Measurements from ENCODE around the gene SWT1. TPM values are rescaled to one million over a fixed set of nuclear protein-coding genes. Genes with fewer than 3 reads are reported as not detected.

SWT1 gene
- total and polyA plus RNA-seq, 2 experiments from 2014 or later = 3.4 to 9.5 TPM

DNA sequence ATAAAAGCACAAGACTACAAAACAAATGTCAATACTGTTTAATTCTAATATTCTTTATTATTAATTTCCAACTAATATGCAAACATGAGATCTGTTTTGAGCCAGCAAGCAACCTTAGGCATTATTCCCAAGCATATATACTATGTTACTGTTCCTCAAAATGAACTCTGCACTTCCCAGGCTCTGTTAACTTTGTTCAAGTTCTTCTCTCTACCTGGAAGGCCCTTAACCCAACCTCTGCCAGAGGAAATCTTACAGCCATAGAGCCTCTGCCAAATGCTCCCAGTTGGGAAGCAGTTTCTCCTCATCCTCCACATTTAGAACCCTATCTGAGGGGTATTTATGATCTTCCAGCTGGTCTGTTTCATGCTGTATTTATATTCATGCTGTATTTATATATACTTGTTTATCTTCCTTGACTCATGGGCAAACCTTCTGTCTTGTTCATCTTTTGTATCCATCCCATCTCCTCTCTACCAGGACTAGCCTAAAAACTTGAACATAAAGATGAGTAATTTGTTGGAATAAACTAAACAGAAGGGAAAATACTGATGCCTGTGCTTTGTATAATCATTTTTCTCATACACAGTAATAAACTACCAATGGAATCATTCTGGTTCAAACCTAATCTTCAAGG, 154.7 kb downstream of the SWT1 start:
- peak overlapping the region; percentile 83 for H3K4me2 ChIP-seq
- H3K79me2 ChIP-seq = peaks cover 95% of the 10 kb centered on the region
- H2AFZ ChIP-seq = no peak overlapping the region
- no peak for DNase-seq (ENCODE audit: low spot score)
- H3K9me3 ChIP-seq (ENCODE audit: low read depth) = no peaks in the 10 kb centered on the region
- no peaks in the 10 kb centered on the region for H3K9me2 ChIP-seq (replicated peaks; ENCODE audit: insufficient read depth)
- H3K4me1 ChIP-seq (ENCODE audit: insufficient read depth) = peaks cover 29% of the 10 kb centered on the region
- peaks cover 66% of the 10 kb centered on the region for H4K20me1 ChIP-seq (ENCODE audit: insufficient read depth, poor library complexity, severe bottlenecking)
- no peak overlapping the region for H3K4me3 ChIP-seq
- TF ChIP-seq EZH2 (IDR thresholded peaks at IDR 0.05; ENCODE audit: borderline replicate concordance) = no peak
- no peak for TF ChIP-seq EZH2phosphoT487 (IDR thresholded peaks at IDR 0.05; ENCODE audit: low read depth, severe bottlenecking, unreplicated experiment)
- TF ChIP-seq, protein P1, sequence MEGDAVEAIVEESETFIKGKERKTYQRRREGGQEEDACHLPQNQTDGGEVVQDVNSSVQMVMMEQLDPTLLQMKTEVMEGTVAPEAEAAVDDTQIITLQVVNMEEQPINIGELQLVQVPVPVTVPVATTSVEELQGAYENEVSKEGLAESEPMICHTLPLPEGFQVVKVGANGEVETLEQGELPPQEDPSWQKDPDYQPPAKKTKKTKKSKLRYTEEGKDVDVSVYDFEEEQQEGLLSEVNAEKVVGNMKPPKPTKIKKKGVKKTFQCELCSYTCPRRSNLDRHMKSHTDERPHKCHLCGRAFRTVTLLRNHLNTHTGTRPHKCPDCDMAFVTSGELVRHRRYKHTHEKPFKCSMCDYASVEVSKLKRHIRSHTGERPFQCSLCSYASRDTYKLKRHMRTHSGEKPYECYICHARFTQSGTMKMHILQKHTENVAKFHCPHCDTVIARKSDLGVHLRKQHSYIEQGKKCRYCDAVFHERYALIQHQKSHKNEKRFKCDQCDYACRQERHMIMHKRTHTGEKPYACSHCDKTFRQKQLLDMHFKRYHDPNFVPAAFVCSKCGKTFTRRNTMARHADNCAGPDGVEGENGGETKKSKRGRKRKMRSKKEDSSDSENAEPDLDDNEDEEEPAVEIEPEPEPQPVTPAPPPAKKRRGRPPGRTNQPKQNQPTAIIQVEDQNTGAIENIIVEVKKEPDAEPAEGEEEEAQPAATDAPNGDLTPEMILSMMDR (IDR thresholded peaks at IDR 0.05; ENCODE audit: poor library complexity) = no peak
- H3K27ac ChIP-seq = no peak overlapping the region
- H3K36me3 ChIP-seq (replicated peaks; ENCODE audit: insufficient read depth, low read depth) = no peaks in the 10 kb centered on the region
- H3K27me3 ChIP-seq = no peaks in the 10 kb centered on the region

DNA sequence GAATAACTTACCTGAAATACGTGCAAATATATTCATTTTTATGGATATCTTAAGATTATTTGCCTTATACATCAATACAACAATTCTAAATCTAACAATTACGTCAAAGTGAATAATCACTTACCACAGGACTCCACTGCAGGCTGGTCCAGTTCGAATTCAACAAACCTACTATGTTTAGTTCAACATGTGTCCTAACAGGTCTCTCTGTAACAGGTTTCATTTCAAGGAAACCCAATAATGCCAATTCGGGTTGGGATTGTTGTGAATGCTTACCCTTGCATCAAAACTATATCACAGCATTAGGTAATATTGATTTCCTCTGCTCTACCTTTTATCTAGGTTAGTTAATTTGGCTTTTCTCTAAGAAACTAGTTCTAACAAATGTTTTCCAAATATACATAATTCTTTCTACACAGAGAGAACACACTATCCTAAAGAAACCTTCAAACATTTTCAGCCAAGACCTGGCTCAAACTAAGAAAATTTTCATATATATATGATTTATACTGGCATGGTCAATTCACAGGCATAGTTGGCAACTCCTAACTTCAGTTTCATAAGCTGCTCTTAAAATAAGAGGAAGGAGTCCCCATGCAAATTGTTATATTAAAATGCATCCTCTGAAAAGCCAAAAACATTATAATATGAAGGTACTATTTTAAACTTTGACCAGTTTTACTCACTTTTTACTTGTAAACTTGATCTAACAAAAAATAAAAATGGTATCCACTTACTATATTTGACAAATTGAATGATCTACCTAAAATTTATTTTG, 155.6 kb downstream of the SWT1 start:
- TF ChIP-seq, protein P1 (IDR thresholded peaks at IDR 0.05; ENCODE audit: poor library complexity) = no peak
- TF ChIP-seq EZH2 (IDR thresholded peaks at IDR 0.05; ENCODE audit: borderline replicate concordance) = no peak
- TF ChIP-seq EZH2phosphoT487 (IDR thresholded peaks at IDR 0.05; ENCODE audit: low read depth, severe bottlenecking, unreplicated experiment) = no peak
- H3K9me2 ChIP-seq (replicated peaks; ENCODE audit: insufficient read depth) = no peaks in the 10 kb centered on the region
- H3K9me3 ChIP-seq (ENCODE audit: low read depth) = no peaks in the 10 kb centered on the region
- no peak overlapping the region for H3K27ac ChIP-seq
- WGBS (ENCODE audit: low lambda C conversion rate, missing lambda C conversion rate) = 71% methylated on average over 4 of the region's 4 CpGs
- no peak overlapping the region for H3K4me3 ChIP-seq
- H2AFZ ChIP-seq = no peak overlapping the region
- DNase-seq (ENCODE audit: low spot score) = no peak
- H3K4me2 ChIP-seq = peak overlapping the region; percentile 83
- H3K79me2 ChIP-seq = peaks cover 90% of the 10 kb centered on the region
- peaks cover 66% of the 10 kb centered on the region for H4K20me1 ChIP-seq (ENCODE audit: insufficient read depth, poor library complexity, severe bottlenecking)
- no peaks in the 10 kb centered on the region for H3K27me3 ChIP-seq
- no peaks in the 10 kb centered on the region for H3K36me3 ChIP-seq (replicated peaks; ENCODE audit: insufficient read depth, low read depth)
- H3K4me1 ChIP-seq (ENCODE audit: insufficient read depth) = peaks cover 29% of the 10 kb centered on the region

DNA sequence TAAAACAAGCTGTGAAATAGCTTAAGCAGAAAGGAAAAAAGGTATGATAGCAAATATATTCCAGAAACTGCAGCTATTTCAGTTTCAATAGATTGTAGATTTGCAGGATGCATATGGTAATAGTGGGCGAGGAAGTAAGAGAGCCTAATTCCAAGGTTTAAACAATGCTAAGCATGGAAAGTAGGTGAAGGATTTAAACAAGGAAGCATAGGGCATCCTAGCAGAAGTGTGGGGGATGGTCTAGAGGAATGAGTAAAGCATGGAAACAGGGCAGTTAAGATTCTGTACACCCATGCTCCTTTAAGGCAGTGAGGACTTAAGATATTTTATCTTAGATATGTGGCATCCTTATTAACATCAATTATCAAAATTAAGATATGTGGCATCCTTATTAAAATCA, 157.4 kb downstream of the SWT1 start:
- WGBS (ENCODE audit: low lambda C conversion rate, missing lambda C conversion rate) = 29% methylated on average over 1 of the region's 1 CpG
- Histone ChIP-seq H3K4me1 (ENCODE audit: insufficient read depth) (peaks cover 39% of the 10 kb centered on the region), H3K4me3 (peak overlapping the region; percentile 84), H3K27ac (peak overlapping the region; percentile 99), H3K36me3 (replicated peaks; ENCODE audit: insufficient read depth, low read depth) (no peaks in the 10 kb centered on the region), H2AFZ (no peak overlapping the region), H3K79me2 (peaks cover 73% of the 10 kb centered on the region), H3K9me3 (ENCODE audit: low read depth) (no peaks in the 10 kb centered on the region), H4K20me1 (ENCODE audit: insufficient read depth, poor library complexity, severe bottlenecking) (peaks cover 64% of the 10 kb centered on the region), H3K9me2 (replicated peaks; ENCODE audit: insufficient read depth) (no peaks in the 10 kb centered on the region), H3K4me2 (peak overlapping the region; percentile 83), H3K27me3 (no peaks in the 10 kb centered on the region)
- DNase-seq (ENCODE audit: low spot score) = peak; percentile 20
- TF ChIP-seq EZH2 (IDR thresholded peaks at IDR 0.05; ENCODE audit: borderline replicate concordance) = no peak
- TF ChIP-seq EZH2phosphoT487 (IDR thresholded peaks at IDR 0.05; ENCODE audit: low read depth, severe bottlenecking, unreplicated experiment) = no peak
- TF ChIP-seq, protein P1 (IDR thresholded peaks at IDR 0.05; ENCODE audit: poor library complexity) = no peak
